ENCODE measurements around the gene TLCD2.
A peak's percentile ranks its signal among the peaks of the same experiment; 100 is the strongest.
"Not testable (repeated sequence)": the region's sequence is repeated elsewhere in the genome, so short reads cannot be mapped to it uniquely, and the experiment has no call there.

Gene TLCD2

GRCh38 chr17:1724351-1724868, 14.2 kb upstream of the TLCD2 start, which contains the start of gene WDR81:
WDR81 (plus strand) TSS chr17:1724704; CDS start chr17:1724960, 256 bp downstream.
- peak within 1 kb of the TSS; percentile 87 for H3K4me3 ChIP-seq (ENCODE audit: low read depth, low read length)
- peak; percentile 46 for DNase-seq (ENCODE audit: low read depth)
- TF ChIP-seq CTCF (IDR thresholded peaks at IDR 0.05; ENCODE audit: control insufficient read depth, extremely low read depth, insufficient read depth): no peak

GRCh38 chr17:1722022-1722421, 11.8 kb upstream of the TLCD2 start:
- DNase-seq (ENCODE audit: low read depth); H3K4me3 ChIP-seq (ENCODE audit: low read depth, low read length): not testable (repeated sequence)

- TF ChIP-seq CTCF (IDR thresholded peaks at IDR 0.05; ENCODE audit: control insufficient read depth, extremely low read depth, insufficient read depth): peak; percentile 99
- no peak for DNase-seq (ENCODE audit: low read depth)
- H3K4me3 ChIP-seq (ENCODE audit: low read depth, low read length): no peak overlapping the region
Measured at GRCh38 chr17:1720856-1721386, 10.7 kb upstream of the TLCD2 start.

GRCh38 chr17:1718362-1719165, 8.4 kb upstream of the TLCD2 start:
- no peak for TF ChIP-seq CTCF (IDR thresholded peaks at IDR 0.05; ENCODE audit: control insufficient read depth, extremely low read depth, insufficient read depth)
- DNase-seq (ENCODE audit: low read depth): no peak
- peak overlapping the region; percentile 79 for H3K4me3 ChIP-seq (ENCODE audit: low read depth, low read length)

- H3K4me3 ChIP-seq (ENCODE audit: low read depth, low read length): peak overlapping the region; percentile 79
- no peak for TF ChIP-seq CTCF (IDR thresholded peaks at IDR 0.05; ENCODE audit: control insufficient read depth, extremely low read depth, insufficient read depth)
- peak; percentile 98 for DNase-seq (ENCODE audit: low read depth)
Measured at GRCh38 chr17:1716912-1717695, 6.9 kb upstream of the TLCD2 start.

GRCh38 chr17:1716076-1716911, 6.1 kb upstream of the TLCD2 start:
- TF ChIP-seq CTCF (IDR thresholded peaks at IDR 0.05; ENCODE audit: control insufficient read depth, extremely low read depth, insufficient read depth): 0 out of 2 replicates have a peak, but pooled peaks have one; percentile 18
- peak overlapping the region; percentile 79 for H3K4me3 ChIP-seq (ENCODE audit: low read depth, low read length)
- DNase-seq (ENCODE audit: low read depth): peak; percentile 100

All from LNCaP clone FGC (cell line).